Activated T-cell treated with anti-CD3 and anti-CD28 coated beads, Interleukin-2, amount 50 U/mL, for 72 hours (primary cell): ENCODE measurements around the gene DGKD. TPM values are rescaled to one million over a fixed set of nuclear protein-coding genes. Genes with fewer than 3 reads are reported as not detected.

ENCODE experiments used
- ATAC-seq, 2 donors: fragments of 150-1000 bp; cut with Tn5 transposase; replicated peaks in 1 of 2; 2 replicates each; pipeline ENCODE4 v1.10.0; 2021; ENCODE audit warnings: moderate library complexity in 2 of 2, mild to moderate bottlenecking in 1 of 2
- DNase-seq, 2 donors: peaks; one replicate each; pipeline ENCODE4 v3.0.0; 2021 to 2022; ENCODE audit warnings: mixed read lengths in 1 of 2
- H3K27ac Mint-ChIP-seq: one replicate; pipeline ENCODE4 v1.8.0; 2022; ENCODE audit warnings: mild to moderate bottlenecking, moderate library complexity, mixed read lengths
- H3K27me3 Mint-ChIP-seq: one replicate; pipeline ENCODE4 v1.8.0; 2022; ENCODE audit warnings: low read depth, mixed read lengths
- H3K36me3 Mint-ChIP-seq, 2 donors: one replicate each; pipeline ENCODE4 v1.8.0; 2022; ENCODE audit warnings: mixed read lengths in 2 of 2, mild to moderate bottlenecking in 1 of 2; ENCODE audit not compliant: insufficient read depth in 2 of 2
- H3K4me1 Mint-ChIP-seq: one replicate; pipeline ENCODE4 v1.8.0; 2022; ENCODE audit warnings: low read depth, mixed read lengths
- H3K4me3 Mint-ChIP-seq, 2 donors: one replicate each; pipeline ENCODE4 v1.8.0; 2022; ENCODE audit warnings: mild to moderate bottlenecking in 2 of 2, mixed read lengths in 2 of 2, moderate library complexity in 2 of 2
- H3K9me3 Mint-ChIP-seq, 2 donors: one replicate each; pipeline ENCODE4 v1.8.0; 2022; ENCODE audit warnings: mixed read lengths in 2 of 2
- total RNA-seq, 2 donors: library from RNA; stranded (reverse); gene quantifications; one replicate each; pipeline ENCODE4 v1.2.3, GENCODE V29; 2022

Gene DGKD
- total RNA-seq, 2 donors from 2014 or later: 78.0 to 94.4 TPM

DNA sequence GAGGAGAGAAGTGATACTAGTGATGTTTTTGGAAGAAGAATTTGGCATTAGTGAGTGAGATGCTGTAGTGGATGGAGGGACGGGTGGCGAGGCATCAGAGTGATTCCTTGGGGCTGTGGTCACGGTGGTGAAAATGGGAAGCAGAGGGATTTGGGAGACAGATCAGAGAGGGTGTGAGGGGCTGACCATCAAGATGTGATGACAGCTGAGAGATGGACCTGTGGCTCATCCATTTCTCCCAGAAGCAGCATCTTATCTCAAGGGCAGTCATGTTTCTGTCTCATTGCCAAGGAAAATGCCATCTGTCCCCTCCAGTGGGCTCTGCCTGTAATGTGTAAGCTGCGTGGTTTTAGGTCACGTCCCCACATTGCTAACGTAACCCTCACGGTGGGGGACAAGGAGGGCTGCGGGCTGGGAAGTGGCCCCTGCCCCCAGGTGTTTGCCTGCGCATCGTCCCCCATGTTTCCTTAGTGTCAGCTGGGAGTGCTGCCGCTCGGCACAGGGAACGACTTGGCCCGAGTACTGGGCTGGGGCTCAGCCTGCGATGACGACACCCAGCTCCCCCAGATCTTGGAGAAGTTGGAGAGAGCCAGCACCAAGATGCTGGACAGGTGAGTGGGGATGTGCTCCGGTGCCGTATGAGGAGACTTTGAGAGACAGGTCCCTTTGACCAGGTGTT lies 91.0 kb downstream of the DGKD start:
- H3K36me3 Mint-ChIP-seq: peaks cover 6 to 15% of the 10 kb centered on the region in 2 donors
- no peak for DNase-seq
- H3K9me3 Mint-ChIP-seq: no peaks in the 10 kb centered on the region
- H3K27ac Mint-ChIP-seq: peak overlapping the region; percentile 32
- H3K4me3 Mint-ChIP-seq: no peak overlapping the region
- H3K27me3 Mint-ChIP-seq: no peaks in the 10 kb centered on the region
- H3K4me1 Mint-ChIP-seq: peaks cover 7% of the 10 kb centered on the region
- ATAC-seq: no peak

DNA sequence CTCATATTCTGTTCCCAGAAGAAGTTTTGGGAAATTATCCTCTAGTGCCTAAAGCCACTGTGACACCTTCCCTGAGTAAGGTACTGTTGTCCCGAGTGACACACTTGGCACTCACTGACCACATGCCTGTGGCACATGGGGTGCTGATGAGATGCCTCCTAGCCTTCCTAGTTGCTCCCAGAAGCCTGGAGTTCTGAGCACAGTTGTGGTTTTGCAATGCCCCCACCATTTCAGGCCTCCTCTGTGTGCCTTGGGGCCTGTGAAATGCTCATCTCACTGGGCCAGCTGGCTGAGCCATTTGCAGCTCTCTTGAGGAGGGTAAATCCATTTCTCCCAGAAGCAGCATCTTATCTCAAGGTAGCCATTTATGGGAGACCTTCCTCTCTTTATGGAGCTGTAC lies 91.8 kb downstream of the DGKD start:
- H3K27ac Mint-ChIP-seq: no peak overlapping the region
- no peaks in the 10 kb centered on the region for H3K9me3 Mint-ChIP-seq
- H3K27me3 Mint-ChIP-seq: no peaks in the 10 kb centered on the region
- peaks cover 7% of the 10 kb centered on the region for H3K4me1 Mint-ChIP-seq
- H3K4me3 Mint-ChIP-seq: no peak overlapping the region
- peaks cover 6 to 14% of the 10 kb centered on the region in 2 donors for H3K36me3 Mint-ChIP-seq
- ATAC-seq: no peak
- DNase-seq: no peak

DNA sequence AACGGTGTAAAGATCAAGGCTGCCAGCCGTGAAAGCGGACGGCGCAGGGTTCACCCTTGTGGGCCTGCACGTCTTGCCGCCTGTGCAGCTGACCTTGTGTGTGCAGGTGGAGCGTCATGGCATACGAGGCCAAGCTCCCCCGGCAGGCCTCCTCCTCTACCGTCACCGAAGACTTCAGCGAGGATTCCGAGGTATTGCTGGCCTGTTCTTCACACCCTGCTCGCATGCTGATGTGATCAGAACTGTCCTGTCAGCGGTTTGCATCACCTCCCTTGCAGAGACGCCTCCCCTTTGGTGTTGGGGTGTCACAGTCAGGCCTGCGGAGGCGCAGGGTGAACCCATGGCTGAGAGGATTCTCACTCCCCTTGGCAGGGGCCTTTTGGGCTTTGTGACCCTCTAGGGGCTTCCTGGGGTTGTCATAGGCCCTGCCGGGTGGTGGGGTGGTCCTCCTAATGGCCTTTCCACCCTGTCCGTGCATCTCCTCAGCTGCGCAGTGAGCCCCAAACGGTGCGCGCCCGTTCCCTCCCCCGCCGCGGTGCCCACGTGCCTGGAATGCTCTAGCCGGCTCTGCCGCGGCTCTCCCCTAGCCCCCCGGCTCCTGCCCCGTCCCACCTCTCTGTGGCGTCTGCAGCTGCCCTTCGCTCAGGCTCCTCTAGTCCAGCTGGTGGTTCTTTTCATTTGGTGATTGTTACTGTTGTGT lies 92.5 kb downstream of the DGKD start:
- H3K36me3 Mint-ChIP-seq: peaks cover 6 to 16% of the 10 kb centered on the region in 2 donors
- no peak overlapping the region for H3K27ac Mint-ChIP-seq
- DNase-seq (no peak), ATAC-seq (no peak)
- no peak overlapping the region for H3K4me3 Mint-ChIP-seq
- H3K27me3 Mint-ChIP-seq: no peaks in the 10 kb centered on the region
- H3K9me3 Mint-ChIP-seq: no peaks in the 10 kb centered on the region
- H3K4me1 Mint-ChIP-seq: peaks cover 7% of the 10 kb centered on the region

DNA sequence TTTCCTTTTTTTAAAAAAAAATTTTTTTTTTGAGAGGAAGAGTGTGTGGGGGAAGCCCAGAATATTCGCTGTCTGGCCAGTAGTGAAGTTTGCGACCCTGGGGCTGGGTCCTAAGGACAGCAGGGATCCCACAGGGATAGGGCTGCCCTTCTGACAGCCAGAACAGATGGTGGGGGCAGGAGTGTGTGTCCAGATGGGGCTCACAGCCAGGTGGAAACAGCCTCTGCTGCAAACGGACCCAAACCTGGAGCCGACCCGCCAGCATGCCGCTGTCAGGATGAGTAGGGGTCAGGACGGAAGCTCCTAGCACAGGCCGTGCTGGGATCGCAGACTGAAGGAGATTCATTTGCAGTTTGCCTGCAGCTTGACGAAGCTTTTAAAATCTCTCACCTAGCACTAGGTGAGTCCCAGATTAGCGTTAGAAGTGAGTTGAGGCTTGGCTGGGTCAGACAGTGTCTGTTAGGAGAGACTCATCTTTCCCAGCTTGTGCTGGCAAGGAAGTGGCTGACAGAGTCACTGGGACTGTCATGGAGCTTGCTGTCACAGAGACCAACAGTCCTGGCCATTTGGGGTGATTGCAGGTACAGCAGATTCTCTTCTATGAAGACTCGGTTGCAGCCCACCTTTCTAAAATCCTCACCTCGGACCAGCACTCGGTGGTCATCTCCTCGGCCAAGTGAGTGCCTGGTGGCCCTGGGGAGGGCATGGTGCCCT lies 93.4 kb downstream of the DGKD start:
- H3K4me1 Mint-ChIP-seq: peaks cover 7% of the 10 kb centered on the region
- no peak overlapping the region for H3K4me3 Mint-ChIP-seq
- no peak for DNase-seq
- no peak for ATAC-seq
- peaks cover 6 to 23% of the 10 kb centered on the region in 2 donors for H3K36me3 Mint-ChIP-seq
- H3K27ac Mint-ChIP-seq: no peak overlapping the region
- no peaks in the 10 kb centered on the region for H3K27me3 Mint-ChIP-seq
- H3K9me3 Mint-ChIP-seq: no peaks in the 10 kb centered on the region

DNA sequence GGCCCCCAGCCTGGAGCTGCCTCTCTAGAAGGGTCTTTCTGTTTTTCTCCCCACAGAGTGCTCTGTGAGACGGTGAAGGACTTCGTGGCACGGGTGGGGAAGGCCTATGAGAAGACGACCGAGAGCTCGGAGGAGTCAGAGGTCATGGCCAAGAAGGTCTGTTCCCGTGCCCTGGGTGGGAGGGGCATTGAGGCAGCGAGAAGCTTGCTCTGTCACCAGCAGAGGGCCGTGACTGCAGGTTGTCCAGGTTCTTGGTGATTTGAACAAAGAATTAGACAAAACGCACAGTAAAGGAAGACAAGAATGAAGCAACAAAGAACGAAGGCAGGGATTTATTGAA lies 93.9 kb downstream of the DGKD start:
- Mint-ChIP-seq H3K27me3 (no peaks in the 10 kb centered on the region), H3K27ac (no peak overlapping the region), H3K4me1 (peaks cover 5% of the 10 kb centered on the region), H3K4me3 (no peak overlapping the region), H3K36me3 (peaks cover 6 to 21% of the 10 kb centered on the region in 2 donors), H3K9me3 (no peaks in the 10 kb centered on the region)
- ATAC-seq: no peak
- no peak for DNase-seq

DNA sequence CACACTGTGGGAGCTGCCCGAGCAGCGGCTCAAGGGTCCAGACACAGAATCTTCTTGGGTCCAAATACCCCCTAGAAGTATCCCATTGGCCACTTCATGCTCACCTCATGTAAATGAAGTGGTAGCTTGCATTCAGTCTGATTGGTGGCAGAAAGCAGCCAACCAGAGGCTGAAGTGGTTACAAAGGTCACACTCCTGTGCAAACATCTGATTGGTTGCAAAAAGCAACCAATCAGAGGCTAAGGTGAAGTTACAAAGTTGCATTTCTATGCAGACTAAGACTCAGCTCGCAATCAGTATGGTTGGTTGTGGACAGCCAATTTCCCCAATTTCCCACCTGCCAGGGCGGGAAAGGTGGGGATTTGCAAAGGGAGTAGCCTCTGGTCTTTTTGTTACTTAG lies 94.3 kb downstream of the DGKD start:
- no peak overlapping the region for H3K4me3 Mint-ChIP-seq
- ATAC-seq (no peak), DNase-seq (no peak)
- no peaks in the 10 kb centered on the region for H3K27me3 Mint-ChIP-seq
- peaks cover 6 to 18% of the 10 kb centered on the region in 2 donors for H3K36me3 Mint-ChIP-seq
- H3K27ac Mint-ChIP-seq: no peak overlapping the region
- H3K9me3 Mint-ChIP-seq: no peaks in the 10 kb centered on the region
- H3K4me1 Mint-ChIP-seq: peaks cover 1% of the 10 kb centered on the region

DNA sequence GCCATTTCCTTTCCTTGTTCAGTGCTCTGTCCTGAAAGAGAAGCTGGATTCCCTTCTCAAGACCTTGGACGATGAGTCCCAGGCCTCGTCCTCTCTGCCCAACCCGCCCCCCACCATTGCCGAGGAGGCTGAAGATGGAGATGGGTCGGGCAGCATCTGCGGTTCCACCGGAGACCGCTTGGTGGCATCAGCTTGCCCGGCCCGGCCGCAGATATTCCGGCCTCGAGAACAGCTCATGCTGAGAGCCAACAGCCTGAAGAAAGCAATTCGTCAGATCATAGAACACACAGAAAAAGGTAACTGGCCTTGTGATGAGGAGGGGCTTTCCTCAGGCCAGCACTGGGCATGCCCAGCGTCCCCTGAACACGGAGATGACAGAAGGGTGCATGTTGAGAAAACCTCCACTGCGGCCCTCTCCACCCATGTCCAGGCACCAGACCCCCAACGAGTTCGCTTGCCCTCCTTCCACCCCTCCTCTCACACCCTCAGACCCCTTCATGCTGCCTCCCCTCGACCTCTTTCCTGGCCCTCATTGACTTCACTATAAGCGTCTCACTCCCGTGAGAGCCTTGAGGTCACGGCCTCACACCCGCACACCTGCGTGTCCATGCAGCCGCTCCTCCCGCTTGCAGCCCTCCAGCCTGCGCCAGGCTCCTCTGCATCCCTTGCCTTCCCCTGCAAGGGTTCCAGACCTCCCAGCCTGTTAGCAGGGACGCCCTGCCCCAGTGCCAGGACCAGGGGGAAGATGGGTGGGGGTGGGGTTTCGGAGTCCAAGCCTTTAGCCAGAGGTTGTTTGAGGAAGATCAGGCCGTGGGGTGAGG lies 95.0 kb downstream of the DGKD start:
- Mint-ChIP-seq H3K9me3 (no peaks in the 10 kb centered on the region), H3K4me3 (no peak overlapping the region), H3K27me3 (no peaks in the 10 kb centered on the region), H3K36me3 (peaks cover 8 to 18% of the 10 kb centered on the region in 2 donors), H3K4me1 (no peaks in the 10 kb centered on the region), H3K27ac (no peak overlapping the region)
- ATAC-seq (no peak), DNase-seq (no peak)

DNA sequence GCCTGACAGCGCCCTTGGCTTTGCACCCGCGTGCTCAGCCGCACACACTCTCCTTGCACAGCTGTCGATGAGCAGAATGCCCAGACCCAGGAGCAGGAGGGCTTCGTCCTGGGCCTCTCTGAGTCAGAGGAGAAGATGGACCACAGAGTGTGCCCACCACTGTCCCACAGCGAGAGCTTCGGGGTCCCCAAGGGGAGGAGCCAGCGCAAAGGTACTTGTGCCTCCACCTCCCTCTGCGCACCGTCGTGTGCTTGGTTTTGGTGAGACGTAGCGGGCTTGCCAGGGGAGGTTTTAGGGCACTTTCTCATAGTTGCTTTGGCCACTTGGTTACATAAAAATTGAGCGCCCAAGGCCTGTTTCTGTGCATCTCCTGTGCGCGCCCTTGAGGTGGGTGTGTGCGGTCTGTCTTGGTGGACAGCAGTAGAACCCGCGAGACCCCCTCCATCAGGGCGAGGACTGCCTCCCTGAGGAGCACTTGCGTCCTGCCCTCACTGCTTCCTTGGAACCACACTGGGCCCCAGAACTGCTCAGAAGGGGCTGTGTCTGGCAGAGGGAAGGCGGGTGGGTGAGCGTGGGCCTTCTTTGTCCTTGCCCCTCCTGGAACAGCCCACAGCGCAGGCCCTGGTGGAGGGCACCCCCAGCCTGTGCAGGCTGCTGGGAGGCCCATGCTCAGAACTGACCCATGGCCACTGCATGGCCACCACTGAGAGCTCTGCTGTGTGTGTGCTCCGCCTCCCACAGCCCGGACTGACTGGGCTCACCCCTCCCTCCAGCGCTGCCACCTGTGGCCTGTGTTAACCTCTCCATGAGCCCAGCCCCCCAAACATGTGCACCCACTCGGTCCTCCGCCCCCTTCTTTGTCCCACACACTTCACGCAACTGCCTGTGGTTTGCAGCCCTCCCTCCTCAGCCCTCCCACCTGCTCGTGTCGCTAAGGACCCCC lies 95.9 kb downstream of the DGKD start:
- Mint-ChIP-seq H3K4me1 (no peaks in the 10 kb centered on the region), H3K9me3 (no peaks in the 10 kb centered on the region), H3K27ac (no peak overlapping the region), H3K4me3 (no peak overlapping the region), H3K27me3 (no peaks in the 10 kb centered on the region), H3K36me3 (peaks cover 4 to 19% of the 10 kb centered on the region in 2 donors)
- no peak for DNase-seq
- no peak for ATAC-seq

DNA sequence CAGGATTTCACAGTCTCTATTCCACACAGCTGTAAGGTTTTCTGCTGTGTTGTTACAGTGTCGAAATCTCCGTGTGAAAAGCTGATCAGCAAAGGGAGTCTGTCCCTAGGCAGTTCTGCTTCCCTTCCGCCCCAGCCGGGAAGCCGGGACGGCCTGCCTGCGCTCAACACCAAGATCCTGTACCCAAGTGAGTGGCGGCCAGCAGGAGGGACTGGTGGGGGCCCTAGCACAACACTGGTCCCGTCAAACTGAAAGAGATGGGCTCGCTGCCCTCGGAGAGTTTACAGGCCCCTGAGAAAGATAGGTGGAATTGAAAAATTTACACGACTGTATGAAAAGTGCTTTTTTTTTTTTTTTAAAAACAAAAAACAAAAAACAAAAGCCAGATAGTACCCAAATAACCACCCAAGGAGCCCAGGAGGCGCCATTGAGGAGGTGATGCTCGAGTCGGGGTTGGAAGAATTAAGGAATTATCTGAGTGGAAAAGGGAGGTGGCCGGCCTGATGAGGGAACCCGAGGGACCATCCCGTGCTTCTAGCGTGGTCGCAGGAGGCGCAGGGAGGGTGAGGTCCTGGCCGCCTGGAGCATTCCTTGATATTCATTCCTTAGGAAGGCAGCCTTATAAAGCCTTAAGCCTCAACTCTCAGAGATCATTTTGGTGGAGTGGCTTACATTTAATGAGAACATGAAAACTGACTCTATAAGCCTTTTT lies 96.7 kb downstream of the DGKD start:
- no peak overlapping the region for H3K4me3 Mint-ChIP-seq
- no peak for ATAC-seq
- no peak for DNase-seq
- H3K36me3 Mint-ChIP-seq: peaks cover 4 to 15% of the 10 kb centered on the region in 2 donors
- H3K9me3 Mint-ChIP-seq: no peaks in the 10 kb centered on the region
- H3K27ac Mint-ChIP-seq: peak overlapping the region; percentile 26
- H3K4me1 Mint-ChIP-seq: no peaks in the 10 kb centered on the region
- no peaks in the 10 kb centered on the region for H3K27me3 Mint-ChIP-seq

DNA sequence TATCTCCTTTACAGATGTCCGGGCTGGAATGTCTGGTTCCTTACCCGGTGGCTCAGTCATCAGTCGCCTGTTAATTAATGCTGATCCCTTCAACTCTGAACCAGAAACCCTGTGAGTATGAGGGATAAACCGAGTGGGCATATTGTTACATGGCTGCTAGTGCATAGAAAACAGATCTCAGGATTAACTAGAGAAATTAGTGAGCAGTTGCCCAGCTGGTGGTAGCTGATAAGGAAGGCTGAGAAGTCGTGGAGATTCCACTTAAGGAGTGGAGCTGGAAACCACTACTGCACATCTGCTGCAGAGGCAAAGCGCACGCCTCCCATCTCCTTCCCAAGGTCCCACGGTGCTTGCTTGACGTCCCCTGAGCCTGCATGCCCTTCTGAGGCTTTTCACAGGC lies 97.7 kb downstream of the DGKD start:
- H3K36me3 Mint-ChIP-seq: peaks cover 4 to 15% of the 10 kb centered on the region in 2 donors
- no peak overlapping the region for H3K27ac Mint-ChIP-seq
- no peaks in the 10 kb centered on the region for H3K9me3 Mint-ChIP-seq
- no peaks in the 10 kb centered on the region for H3K27me3 Mint-ChIP-seq
- no peak for ATAC-seq
- DNase-seq: no peak
- H3K4me3 Mint-ChIP-seq: no peak overlapping the region
- H3K4me1 Mint-ChIP-seq: no peaks in the 10 kb centered on the region

DNA sequence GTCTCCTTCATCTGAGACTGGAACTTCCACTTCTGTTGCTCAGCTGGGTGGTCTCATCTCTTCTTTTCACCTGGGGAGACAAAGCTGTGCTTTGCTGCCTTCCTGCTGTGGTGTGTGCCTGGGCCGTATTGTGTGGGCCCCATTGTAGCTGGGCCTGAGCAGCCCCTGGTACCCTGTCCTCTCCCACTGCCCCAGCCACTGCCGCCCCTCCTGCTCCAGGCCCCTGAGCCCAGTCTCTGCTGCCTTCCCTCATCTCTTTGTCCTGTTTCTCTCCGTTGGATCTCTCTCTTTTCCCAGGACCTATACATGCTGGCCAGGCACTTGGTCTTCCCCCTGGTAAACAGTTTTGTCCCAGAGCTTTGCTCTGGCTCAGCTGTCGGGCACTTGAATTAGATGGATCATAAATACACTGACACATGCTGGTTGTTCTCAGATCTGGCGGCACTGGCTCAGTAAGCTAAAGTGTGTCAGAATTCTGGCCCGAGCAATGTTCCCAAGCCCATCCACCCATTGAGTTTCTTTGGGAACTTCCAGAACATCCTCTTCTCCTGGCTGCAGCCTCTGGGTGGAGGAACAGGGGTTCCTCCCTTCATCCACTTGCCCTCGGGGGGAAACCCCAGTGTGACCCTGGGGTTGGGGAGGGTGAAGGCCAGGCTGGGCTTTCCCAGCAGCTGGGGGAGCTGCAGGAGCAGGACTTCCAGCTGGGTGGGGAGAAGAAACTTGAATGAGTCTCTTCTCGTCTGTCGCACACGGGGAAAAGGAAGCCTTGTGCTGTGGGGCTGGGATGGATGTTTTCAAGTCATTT lies 99.0 kb downstream of the DGKD start:
- Mint-ChIP-seq H3K4me1 (no peaks in the 10 kb centered on the region), H3K27ac (no peak overlapping the region), H3K36me3 (peaks cover 4 to 14% of the 10 kb centered on the region in 2 donors), H3K9me3 (no peaks in the 10 kb centered on the region), H3K27me3 (no peaks in the 10 kb centered on the region), H3K4me3 (no peak overlapping the region)
- ATAC-seq: no peak
- no peak for DNase-seq
